HG03159 (cell line): ENCODE data around the gene EBF3.

Experiments
- ATAC-seq: cut with Tn5 transposase; IDR thresholded peaks from one replicate; pipeline ENCODE4 v1.9.1; 2021; ENCODE audit warnings: mild to moderate bottlenecking, moderate library complexity; ENCODE audit not compliant: unreplicated experiment

The EBF3 gene

GRCh38 chr10:129857242-129857960 lies 106.7 kb downstream of the EBF3 start:
- ATAC-seq, result no peak

GRCh38 chr10:129855836-129856563 lies 108.1 kb downstream of the EBF3 start:
- ATAC-seq, result no peak

GRCh38 chr10:129854796-129855705 lies 109.0 kb downstream of the EBF3 start:
- no peak for ATAC-seq

GRCh38 chr10:129854158-129854557 lies 109.9 kb downstream of the EBF3 start:
- ATAC-seq, result no peak

- ATAC-seq, result no peak
These were observed 110.5 kb downstream of the EBF3 start for GRCh38 chr10:129853562-129853903.

GRCh38 chr10:129852829-129853561 lies 111.1 kb downstream of the EBF3 start:
- ATAC-seq, result no peak

- ATAC-seq, result no peak
These were observed 112.0 kb downstream of the EBF3 start for GRCh38 chr10:129851941-129852640.

- ATAC-seq, result no peak
These were observed 113.3 kb downstream of the EBF3 start for GRCh38 chr10:129850790-129851189.

- ATAC-seq, result no peak
These were observed 113.8 kb downstream of the EBF3 start for GRCh38 chr10:129850316-129850715.

- no peak for ATAC-seq
These were observed 114.2 kb downstream of the EBF3 start for GRCh38 chr10:129849853-129850252.

GRCh38 chr10:129849452-129849750 lies 114.7 kb downstream of the EBF3 start:
- ATAC-seq, result no peak

- no peak for ATAC-seq
These were observed 115.2 kb downstream of the EBF3 start for GRCh38 chr10:129848696-129849451.

- ATAC-seq, result no peak
These were observed 116.2 kb downstream of the EBF3 start for GRCh38 chr10:129847741-129848483.

- no peak for ATAC-seq
These were observed 117.1 kb downstream of the EBF3 start for GRCh38 chr10:129846991-129847391.

- ATAC-seq, result no peak
These were observed 118.8 kb downstream of the EBF3 start for GRCh38 chr10:129845111-129845753.

GRCh38 chr10:129844216-129844766 lies 119.8 kb downstream of the EBF3 start:
- ATAC-seq, result no peak

GRCh38 chr10:129843702-129844101 lies 120.4 kb downstream of the EBF3 start:
- no peak for ATAC-seq

GRCh38 chr10:129843131-129843541 lies 120.9 kb downstream of the EBF3 start:
- ATAC-seq, result no peak
